Stimulated activated CD4-positive, alpha-beta T cell treated with anti-CD3 and anti-CD28 coated beads, Interleukin-4, amount 100 ng/mL, for 48 hours (primary cell): ENCODE data around the gene DDB1.

ENCODE experiments used
- DNase-seq, 2 donors: peaks; one replicate each; pipeline ENCODE4 v3.0.0-alpha.2; 2020; ENCODE audit warnings: low read depth in 2 of 2

Gene DDB1

GRCh38 chr11:61356706-61357105 is 23.8 kb upstream of the DDB1 start:
- no peak for DNase-seq

GRCh38 chr11:61354208-61354607 is 21.3 kb upstream of the DDB1 start:
- DNase-seq = no peak

GRCh38 chr11:61353131-61354067 is 20.5 kb upstream of the DDB1 start:
- DNase-seq = no peak

- DNase-seq = no peak
Observed at GRCh38 chr11:61352038-61352437, 19.1 kb upstream of the DDB1 start.

- DNase-seq = no peak
Observed at GRCh38 chr11:61350803-61351202, 17.9 kb upstream of the DDB1 start.

GRCh38 chr11:61350336-61350735 is 17.4 kb upstream of the DDB1 start:
- no peak for DNase-seq

GRCh38 chr11:61349916-61350315 is 17.0 kb upstream of the DDB1 start:
- no peak for DNase-seq

- DNase-seq = no peak
Observed at GRCh38 chr11:61349189-61349751, 16.4 kb upstream of the DDB1 start.

- no peak for DNase-seq
Observed at GRCh38 chr11:61347916-61348461, 15.1 kb upstream of the DDB1 start.

GRCh38 chr11:61345954-61346843 is 13.3 kb upstream of the DDB1 start:
- DNase-seq = no peak

GRCh38 chr11:61345170-61345610 is 12.3 kb upstream of the DDB1 start:
- no peak for DNase-seq

- DNase-seq = no peak
Observed at GRCh38 chr11:61343792-61344745, 11.2 kb upstream of the DDB1 start.

GRCh38 chr11:61342207-61342803 is 9.4 kb upstream of the DDB1 start:
- no peak for DNase-seq

- no peak for DNase-seq
Observed at GRCh38 chr11:61341706-61342105, 8.8 kb upstream of the DDB1 start.

GRCh38 chr11:61340979-61341378 is 8.1 kb upstream of the DDB1 start:
- no peak for DNase-seq

- DNase-seq = no peak
Observed at GRCh38 chr11:61339490-61339878, 6.6 kb upstream of the DDB1 start.

- no peak for DNase-seq
Observed at GRCh38 chr11:61338783-61339489, 6.0 kb upstream of the DDB1 start.

GRCh38 chr11:61337706-61338470 is 5.0 kb upstream of the DDB1 start:
- no peak for DNase-seq
